OCI-LY7 (cell line): ENCODE data around the gene CHST8. TPM values are rescaled to one million over a fixed set of nuclear protein-coding genes. Genes with fewer than 3 reads are reported as not detected.

Source experiments
- BruUV-seq: library from RNA; stranded (reverse); fragments of 400-500 nt; replicated peaks from 2 replicates; lab custom pipeline; 2021; lab: Mats Ljungman, UMichigan
- CTCF ChIA-PET: fragments of 300-600 bp; sonication (Branson Sonifier 250); formaldehyde crosslinking; loops from one replicate; lab custom pipeline; 2022; ENCODE audit warnings: antibody characterized with exemption; ENCODE audit not compliant: unreplicated experiment; lab: Charles Lee
- POLR2A ChIA-PET: fragments of 300-600 bp; sonication (Branson Sonifier 250); formaldehyde crosslinking; loops from one replicate; lab custom pipeline; 2022; ENCODE audit warnings: antibody characterized with exemption; lab: Charles Lee
- DNase-seq: peaks from one replicate; pipeline ENCODE4 v3.0.0-alpha.2; 2015; ENCODE audit warnings: low spot score
- H2AFZ ChIP-seq: fragments of 200-600 bp; sonication (generic), shearing (Covaris generic); 2 replicates; pipeline ENCODE4 v1.6.1; 2014; ENCODE audit warnings: mild to moderate bottlenecking, antibody characterized with exemption, low read length, moderate library complexity
- H3K27ac ChIP-seq: fragments of 200-600 bp; sonication (generic); 2 replicates; pipeline ENCODE4 v1.5.1; 2014; ENCODE audit warnings: mixed run types, low read depth, mild to moderate bottlenecking, moderate library complexity, low read length, inconsistent platforms; ENCODE audit not compliant: poor library complexity, severe bottlenecking
- H3K36me3 ChIP-seq: fragments of 200-600 bp; sonication (generic); 2 replicates; pipeline ENCODE4 v1.6.1; 2014; ENCODE audit warnings: mild to moderate bottlenecking, antibody characterized with exemption, low read length, moderate library complexity, mixed read lengths; ENCODE audit not compliant: insufficient read depth
- H3K4me1 ChIP-seq: fragments of 200-600 bp; sonication (generic); 2 replicates; pipeline ENCODE4 v1.5.1; 2014; ENCODE audit warnings: mild to moderate bottlenecking, low read length; ENCODE audit not compliant: insufficient read depth, poor library complexity, severe bottlenecking
- H3K4me2 ChIP-seq: fragments of 200-600 bp; sonication (generic); 2 replicates; pipeline ENCODE4 v1.6.1; 2014; ENCODE audit warnings: mild to moderate bottlenecking, low read length
- H3K4me3 ChIP-seq: fragments of 200-600 bp; sonication (generic); 2 replicates; pipeline ENCODE4 v1.5.1; 2014; ENCODE audit warnings: mild to moderate bottlenecking, low read depth, low read length; ENCODE audit not compliant: poor library complexity, severe bottlenecking
- H3K79me2 ChIP-seq: fragments of 200-600 bp; sonication (generic); 2 replicates; pipeline ENCODE4 v1.6.1; 2016; ENCODE audit warnings: low read depth, mild to moderate bottlenecking, low read length, moderate library complexity, mixed read lengths; ENCODE audit not compliant: insufficient read depth
- H3K9me2 ChIP-seq: fragments of 200-600 bp; sonication (generic); 2 replicates; pipeline ENCODE4 v1.6.1; 2016; ENCODE audit warnings: mild to moderate bottlenecking, low read length, mixed read lengths; ENCODE audit not compliant: insufficient read depth
- H3K9me3 ChIP-seq: fragments of 200-600 bp; sonication (generic); 2 replicates; pipeline ENCODE4 v1.6.1; 2014; ENCODE audit warnings: mild to moderate bottlenecking, mixed run types, low read length, mixed read lengths
- H4K20me1 ChIP-seq: fragments of 200-600 bp; sonication (generic); 2 replicates; pipeline ENCODE4 v1.6.1; 2014; ENCODE audit warnings: mild to moderate bottlenecking, antibody characterized with exemption, low read length, moderate library complexity, mixed read lengths; ENCODE audit not compliant: insufficient read depth
- CTCF ChIP-seq: fragments of 200-600 bp; sonication (generic); conservative IDR thresholded peaks from 2 replicates; pipeline ENCODE4 v1.5.1; 2014; ENCODE audit warnings: mild to moderate bottlenecking, antibody characterized with exemption, low read length, moderate library complexity, mixed read lengths
- EZH2phosphoT487 ChIP-seq: fragments of 200-600 bp; sonication (generic); IDR thresholded peaks from 2 replicates; pipeline ENCODE4 v1.6.1; 2018; ENCODE audit warnings: low read depth, borderline replicate concordance, mild to moderate bottlenecking, mixed run types, antibody characterized with exemption, low read length, moderate library complexity, mixed read lengths
- intact Hi-C: fragments of 100-400 bp; cut with micrococcal nuclease; formaldehyde crosslinking; loops from one replicate; pipeline ENCODE4 v1.10.0; 2022; ENCODE audit not compliant: unreplicated experiment
- total RNA-seq, 2 experiments: library from RNA; depleted of rRNA in 1 of 2; stranded (reverse); fragments of >200 nt in 1 of 2; shearing (Covaris generic) in 1 of 2; gene quantifications; 2 replicates each; pipeline ENCODE4 v1.2.3, GENCODE V29; 2014 to 2022

CHST8 gene
- total RNA-seq, 2 experiments from 2014 or later: not detected

GRCh38 chr19:33784432-33784831 lies 162.7 kb downstream of the CHST8 start:
- Histone ChIP-seq H3K27ac (no peak overlapping the region), H4K20me1 (no peaks in the 10 kb centered on the region), H3K9me2 (no peaks in the 10 kb centered on the region), H3K4me2 (no peak overlapping the region), H3K79me2 (no peaks in the 10 kb centered on the region), H2AFZ (no peak overlapping the region), H3K4me1 (no peaks in the 10 kb centered on the region), H3K36me3 (no peaks in the 10 kb centered on the region), H3K4me3 (no peak overlapping the region), H3K9me3 (no peaks in the 10 kb centered on the region)
- no TSS peak for BruUV-seq
- CTCF ChIA-PET: no interaction called here
- intact Hi-C loops: no loop called here
- no peak for DNase-seq
- POLR2A ChIA-PET: no interaction called here
- no peak for TF ChIP-seq EZH2phosphoT487
- no peak for TF ChIP-seq CTCF

- Histone ChIP-seq H3K9me2 (no peaks in the 10 kb centered on the region), H4K20me1 (no peaks in the 10 kb centered on the region), H2AFZ (no peak overlapping the region), H3K36me3 (no peaks in the 10 kb centered on the region), H3K9me3 (no peaks in the 10 kb centered on the region), H3K27ac (no peak overlapping the region), H3K79me2 (no peaks in the 10 kb centered on the region), H3K4me1 (no peaks in the 10 kb centered on the region), H3K4me3 (no peak overlapping the region), H3K4me2 (no peak overlapping the region)
- no peak for DNase-seq
- POLR2A ChIA-PET: no interaction called here
- BruUV-seq: no TSS peak
- intact Hi-C loops: no loop called here
- TF ChIP-seq CTCF (no peak), EZH2phosphoT487 (no peak)
- CTCF ChIA-PET: no interaction called here
These were observed 164.0 kb downstream of the CHST8 start for GRCh38 chr19:33785795-33786194.

- TF ChIP-seq EZH2phosphoT487: no peak
- no peak for TF ChIP-seq CTCF
- Histone ChIP-seq H3K9me2 (no peaks in the 10 kb centered on the region), H3K27ac (no peak overlapping the region), H2AFZ (no peak overlapping the region), H3K79me2 (no peaks in the 10 kb centered on the region), H4K20me1 (no peaks in the 10 kb centered on the region), H3K9me3 (no peaks in the 10 kb centered on the region), H3K4me2 (no peak overlapping the region), H3K4me3 (no peak overlapping the region), H3K36me3 (no peaks in the 10 kb centered on the region), H3K4me1 (no peaks in the 10 kb centered on the region)
- POLR2A ChIA-PET: no interaction called here
- no peak for DNase-seq
- intact Hi-C loops: no loop called here
- CTCF ChIA-PET: interaction anchor here (1.1 kb wide), 1 partner anchor 10 kb away, joined by 3 read pairs; no protein-coding TSS in a partner anchor
- no TSS peak for BruUV-seq
These were observed 166.9 kb downstream of the CHST8 start for GRCh38 chr19:33788676-33789075.
